ENCODE data around the gene SDR42E2.

The SDR42E2 gene

DNA sequence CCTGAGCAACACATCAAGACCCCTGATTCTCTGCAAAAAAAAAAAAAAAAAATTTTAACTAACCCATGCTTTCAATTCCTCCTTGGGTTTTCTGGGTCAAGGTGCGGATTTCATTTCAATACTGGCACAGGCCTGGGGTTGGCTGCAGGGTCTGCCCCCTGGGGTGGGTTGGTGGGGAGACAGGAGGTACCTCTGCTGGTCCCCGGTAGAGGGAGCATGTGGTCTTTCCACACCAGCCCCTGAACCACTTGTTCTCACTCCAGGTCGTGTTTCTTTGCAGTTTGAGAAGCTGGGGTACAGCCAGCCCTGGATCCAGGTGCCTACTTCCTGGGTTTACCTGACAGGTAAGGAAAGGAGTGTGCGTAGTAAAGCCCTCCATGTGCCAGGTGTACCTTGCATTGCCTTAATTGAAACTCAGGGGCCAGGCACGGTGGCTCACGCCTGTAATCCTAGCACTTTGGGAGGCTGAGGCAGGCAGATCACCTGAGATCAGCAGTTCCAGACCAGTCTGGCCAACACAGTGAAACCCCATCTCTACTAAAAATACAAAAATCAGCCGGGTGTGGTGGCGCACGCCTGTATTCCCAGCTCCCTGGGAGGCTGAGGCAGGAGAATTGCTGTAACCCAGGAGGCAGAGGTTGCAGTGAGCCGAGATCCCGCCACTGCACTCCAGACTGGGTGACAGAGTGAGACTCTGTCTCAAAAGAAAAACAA lies 21.8 kb downstream of the SDR42E2 start:
- in situ Hi-C loops (cut with MboI; ENCODE audit: low sequenced_read_pairs, unreplicated experiment) = loop anchor here (5.0 to 25.0 kb wide), 3 partner anchors 79 to 372 kb away; partner anchors contain the start of gene PDZD9
- TF ChIP-seq, protein P1, sequence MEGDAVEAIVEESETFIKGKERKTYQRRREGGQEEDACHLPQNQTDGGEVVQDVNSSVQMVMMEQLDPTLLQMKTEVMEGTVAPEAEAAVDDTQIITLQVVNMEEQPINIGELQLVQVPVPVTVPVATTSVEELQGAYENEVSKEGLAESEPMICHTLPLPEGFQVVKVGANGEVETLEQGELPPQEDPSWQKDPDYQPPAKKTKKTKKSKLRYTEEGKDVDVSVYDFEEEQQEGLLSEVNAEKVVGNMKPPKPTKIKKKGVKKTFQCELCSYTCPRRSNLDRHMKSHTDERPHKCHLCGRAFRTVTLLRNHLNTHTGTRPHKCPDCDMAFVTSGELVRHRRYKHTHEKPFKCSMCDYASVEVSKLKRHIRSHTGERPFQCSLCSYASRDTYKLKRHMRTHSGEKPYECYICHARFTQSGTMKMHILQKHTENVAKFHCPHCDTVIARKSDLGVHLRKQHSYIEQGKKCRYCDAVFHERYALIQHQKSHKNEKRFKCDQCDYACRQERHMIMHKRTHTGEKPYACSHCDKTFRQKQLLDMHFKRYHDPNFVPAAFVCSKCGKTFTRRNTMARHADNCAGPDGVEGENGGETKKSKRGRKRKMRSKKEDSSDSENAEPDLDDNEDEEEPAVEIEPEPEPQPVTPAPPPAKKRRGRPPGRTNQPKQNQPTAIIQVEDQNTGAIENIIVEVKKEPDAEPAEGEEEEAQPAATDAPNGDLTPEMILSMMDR (IDR thresholded peaks at IDR 0.05; ENCODE audit: borderline replicate concordance, control extremely low read depth, extremely low read depth, insufficient read depth, missing control alignments) = peak; percentile 19
- DNase-seq (ENCODE audit: low spot score) = peak; percentile 58

DNA sequence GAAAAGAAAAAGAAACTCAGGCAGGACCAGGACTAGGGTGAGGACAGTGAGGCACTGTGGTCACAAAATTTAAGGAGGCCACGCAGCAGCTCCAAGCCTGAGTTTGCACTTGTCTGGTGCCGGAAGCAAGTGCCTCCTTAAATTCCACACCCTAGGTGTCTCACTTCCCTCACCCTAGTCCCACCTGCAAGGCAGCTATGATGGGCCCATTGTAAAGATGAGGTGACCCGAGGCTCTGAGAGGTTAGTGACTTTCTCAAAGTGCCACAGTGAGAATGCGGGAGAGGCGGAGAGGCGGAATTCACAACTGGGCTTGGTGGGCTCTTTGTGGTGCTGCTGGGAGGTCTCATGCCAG lies 22.3 kb downstream of the SDR42E2 start:
- TF ChIP-seq, protein P1 (IDR thresholded peaks at IDR 0.05; ENCODE audit: borderline replicate concordance, control extremely low read depth, extremely low read depth, insufficient read depth, missing control alignments) = no peak
- DNase-seq (ENCODE audit: low spot score) = no peak
- in situ Hi-C loops (cut with MboI; ENCODE audit: low sequenced_read_pairs, unreplicated experiment) = loop anchor here (5.0 to 25.0 kb wide), 3 partner anchors 80 to 372 kb away; partner anchors contain the start of gene PDZD9

DNA sequence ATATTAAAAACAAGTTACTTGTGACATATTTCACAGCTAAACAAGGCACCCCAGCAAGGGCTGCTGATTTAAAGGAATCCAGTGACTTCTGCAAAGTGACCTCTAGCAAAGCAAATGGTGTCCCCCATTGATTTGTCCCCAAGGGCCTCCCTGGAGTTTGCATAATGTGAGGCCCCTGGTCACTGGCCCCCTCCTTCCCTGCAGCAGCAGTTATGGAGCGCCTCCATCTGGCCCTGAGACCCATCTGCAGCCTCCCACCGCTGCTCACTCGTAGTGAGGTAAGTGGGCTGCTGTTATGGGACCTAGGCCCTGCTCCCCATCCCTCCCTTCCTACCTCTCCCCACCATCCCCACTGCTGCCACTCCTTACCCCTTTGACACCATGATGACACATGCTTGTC lies 24.2 kb downstream of the SDR42E2 start:
- in situ Hi-C loops (cut with MboI; ENCODE audit: low sequenced_read_pairs, unreplicated experiment) = loop anchor here (10.0 to 25.0 kb wide), 2 partner anchors 82 to 374 kb away; no protein-coding TSS in a partner anchor
- TF ChIP-seq, protein P1 (IDR thresholded peaks at IDR 0.05; ENCODE audit: borderline replicate concordance, control extremely low read depth, extremely low read depth, insufficient read depth, missing control alignments) = no peak
- DNase-seq (ENCODE audit: low spot score) = no peak

DNA sequence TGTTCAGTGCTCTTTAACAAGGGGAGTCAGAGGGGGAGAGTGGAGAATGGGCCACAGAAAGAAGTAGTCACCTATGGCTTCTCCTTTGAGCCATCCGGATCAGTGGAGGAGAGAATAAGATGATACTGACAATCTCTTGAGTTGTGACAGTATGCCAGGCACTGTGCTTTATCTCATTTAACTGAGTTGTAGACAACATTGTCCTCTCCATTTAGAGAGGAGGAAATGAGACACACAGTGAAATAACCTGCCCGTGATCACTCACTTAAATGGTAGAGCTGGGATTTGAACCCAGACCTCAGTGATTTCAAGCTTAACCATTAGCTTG lies 25.9 kb downstream of the SDR42E2 start:
- in situ Hi-C loops (cut with MboI; ENCODE audit: low sequenced_read_pairs, unreplicated experiment) = loop anchor here (10.0 to 25.0 kb wide), 2 partner anchors 83 to 376 kb away; no protein-coding TSS in a partner anchor
- DNase-seq (ENCODE audit: low spot score) = no peak
- TF ChIP-seq, protein P1 (IDR thresholded peaks at IDR 0.05; ENCODE audit: borderline replicate concordance, control extremely low read depth, extremely low read depth, insufficient read depth, missing control alignments) = no peak

DNA sequence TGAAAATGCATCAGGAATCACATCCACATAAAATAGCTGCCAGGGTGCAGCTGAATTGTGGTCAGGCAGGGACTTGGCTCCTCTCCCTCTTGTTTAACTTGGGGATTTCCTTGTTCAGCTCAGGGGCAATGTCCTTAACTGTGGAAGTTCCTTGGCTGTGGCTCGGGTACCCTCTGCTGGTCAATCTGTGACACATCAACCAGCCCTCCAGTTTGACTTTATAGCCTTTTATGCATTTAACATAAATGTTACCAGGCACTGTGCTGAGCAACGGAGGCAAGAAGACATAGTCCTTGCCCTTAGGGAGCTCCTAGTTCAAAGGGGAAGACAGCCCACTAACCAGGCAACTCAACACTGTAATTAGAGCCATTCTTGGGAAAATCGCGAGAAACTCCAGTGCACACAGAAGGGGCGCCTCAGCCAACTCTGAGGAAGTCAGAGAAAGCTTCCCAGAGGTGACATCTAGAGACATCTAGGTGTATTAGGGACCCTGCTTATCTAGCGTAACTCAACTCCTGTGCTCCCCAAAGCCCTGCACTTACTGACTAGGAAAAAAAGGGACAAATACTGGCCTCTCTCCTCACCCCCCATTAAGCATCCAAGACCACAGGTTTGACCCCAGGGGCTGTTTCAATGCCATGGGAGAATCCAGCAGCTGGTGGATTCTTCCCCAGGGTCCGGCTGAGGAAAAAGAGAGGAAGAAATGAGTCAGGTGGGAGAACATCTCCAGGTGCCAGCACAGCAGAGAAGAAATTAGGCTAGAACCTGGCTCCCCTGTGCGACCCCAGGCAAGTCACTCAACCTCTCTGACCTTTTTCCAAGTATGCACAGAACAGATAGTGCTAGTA lies 26.5 kb downstream of the SDR42E2 start:
- TF ChIP-seq, protein P1 (IDR thresholded peaks at IDR 0.05; ENCODE audit: borderline replicate concordance, control extremely low read depth, extremely low read depth, insufficient read depth, missing control alignments) = peak; percentile 69
- peak; percentile 68 for DNase-seq (ENCODE audit: low spot score)
- in situ Hi-C loops (cut with MboI; ENCODE audit: low sequenced_read_pairs, unreplicated experiment) = loop anchor here (10.0 to 25.0 kb wide), 2 partner anchors 84 to 377 kb away; no protein-coding TSS in a partner anchor

DNA sequence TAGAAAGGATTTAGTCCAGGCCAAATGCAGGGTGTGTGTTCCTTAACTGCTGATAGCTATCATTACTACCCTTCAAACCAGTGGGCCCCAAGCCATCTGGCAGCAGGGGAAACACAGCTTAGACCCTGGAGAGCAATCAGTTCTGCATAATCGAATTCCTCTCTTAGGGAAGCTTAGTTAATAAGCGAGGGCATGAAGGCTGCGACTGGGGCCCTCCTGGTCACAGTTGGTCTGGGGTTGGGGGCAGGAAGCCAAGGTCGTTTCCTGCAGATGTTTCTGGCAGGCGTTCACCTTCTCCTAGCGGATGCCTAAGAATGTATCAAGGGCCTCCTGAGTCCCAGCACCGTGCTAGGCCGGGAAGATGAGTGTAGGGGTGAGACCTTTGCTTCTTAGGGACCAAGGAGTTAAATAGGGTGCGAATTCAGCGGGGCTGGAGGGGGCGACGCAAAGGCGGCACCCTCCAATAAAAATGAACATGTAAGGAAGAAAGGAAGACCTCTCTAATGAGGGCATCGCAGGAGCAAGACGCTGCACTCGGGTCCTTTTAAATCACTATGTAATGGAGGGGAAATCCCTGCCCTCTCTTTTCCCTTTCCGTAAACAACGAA lies 27.3 kb downstream of the SDR42E2 start:
- no peak for DNase-seq (ENCODE audit: low spot score)
- TF ChIP-seq, protein P1 (IDR thresholded peaks at IDR 0.05; ENCODE audit: borderline replicate concordance, control extremely low read depth, extremely low read depth, insufficient read depth, missing control alignments) = no peak
- in situ Hi-C loops (cut with MboI; ENCODE audit: low sequenced_read_pairs, unreplicated experiment) = loop anchor here (10.0 to 25.0 kb wide), 2 partner anchors 85 to 377 kb away; no protein-coding TSS in a partner anchor

All from GM13976 (cell line).